Stimulated activated CD4-positive, alpha-beta T cell treated with anti-CD3 and anti-CD28 coated beads, Interleukin-12 subunit alpha, Interleukin-12 subunit beta, amount 100 ng/mL, for 24 hours (primary cell): Measurements from ENCODE around the gene RPLP1.
A peak's percentile ranks its signal among the peaks of the same experiment; 100 is the strongest.
"Not testable (repeated sequence)": the region's sequence is repeated elsewhere in the genome, so short reads cannot be mapped to it uniquely, and the experiment has no call there.

ENCODE experiments used
- DNase-seq, 2 experiments: peaks; one replicate each; pipeline ENCODE4 v3.0.0-alpha.2; 2020; ENCODE audit warnings: low read depth in 2 of 2

The RPLP1 gene

GRCh38 chr15:69439623-69440022, 13.0 kb upstream of the RPLP1 start:
- no peak for DNase-seq

DNA sequence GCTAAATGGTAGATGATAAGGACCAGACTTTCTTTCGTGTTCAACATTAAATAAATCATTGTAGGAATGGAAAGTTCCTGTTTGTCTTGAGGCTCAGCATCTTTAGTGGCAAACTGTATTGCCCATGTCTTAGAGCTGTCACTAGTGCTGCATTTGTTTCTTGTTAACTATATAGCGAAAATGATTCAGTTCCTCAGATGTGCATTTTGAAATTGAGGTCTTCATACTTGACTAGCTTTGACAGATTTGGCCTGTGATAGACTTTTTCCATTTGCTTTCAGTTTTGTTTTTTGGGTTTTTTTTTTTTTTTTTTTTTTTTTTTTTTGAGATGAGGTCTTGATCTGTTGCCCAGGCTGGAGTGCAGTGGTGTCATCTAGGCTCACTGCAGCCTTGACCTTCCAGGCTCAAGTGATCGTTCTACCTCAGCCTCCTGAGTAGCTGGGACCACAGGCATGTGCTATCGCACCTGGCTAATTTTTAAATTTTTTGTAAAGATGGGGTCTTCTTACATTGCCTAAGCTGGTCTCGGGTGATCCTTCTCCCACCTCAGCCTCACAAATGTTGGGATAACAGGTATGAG, 9.5 kb upstream of the RPLP1 start:
- no peak for DNase-seq

- no peak for DNase-seq
Observed at GRCh38 chr15:69444686-69445085, 7.9 kb upstream of the RPLP1 start.

DNA sequence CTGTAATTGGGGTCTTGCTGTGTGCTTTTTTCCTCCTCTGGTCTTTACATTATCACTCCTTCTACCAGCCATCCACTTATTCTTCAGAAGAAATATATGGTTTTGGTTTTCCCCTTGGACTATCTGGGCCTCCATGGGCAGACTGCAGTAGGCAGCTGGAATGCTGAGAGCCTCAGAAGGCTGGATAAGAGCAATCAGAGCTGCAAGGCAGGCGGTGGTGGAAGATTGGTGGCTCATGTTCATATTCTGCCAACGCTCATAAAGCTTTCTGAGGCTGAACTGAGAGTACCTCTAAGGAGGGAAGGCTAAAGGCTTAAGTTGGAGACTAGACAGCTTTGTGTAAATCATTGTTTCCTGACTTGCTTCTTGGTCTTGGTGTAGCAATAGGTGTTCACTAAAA, 5.7 kb upstream of the RPLP1 start:
- DNase-seq = no peak

GRCh38 chr15:69450221-69450620, 2.4 kb upstream of the RPLP1 start:
- DNase-seq = not testable (repeated sequence)

DNA sequence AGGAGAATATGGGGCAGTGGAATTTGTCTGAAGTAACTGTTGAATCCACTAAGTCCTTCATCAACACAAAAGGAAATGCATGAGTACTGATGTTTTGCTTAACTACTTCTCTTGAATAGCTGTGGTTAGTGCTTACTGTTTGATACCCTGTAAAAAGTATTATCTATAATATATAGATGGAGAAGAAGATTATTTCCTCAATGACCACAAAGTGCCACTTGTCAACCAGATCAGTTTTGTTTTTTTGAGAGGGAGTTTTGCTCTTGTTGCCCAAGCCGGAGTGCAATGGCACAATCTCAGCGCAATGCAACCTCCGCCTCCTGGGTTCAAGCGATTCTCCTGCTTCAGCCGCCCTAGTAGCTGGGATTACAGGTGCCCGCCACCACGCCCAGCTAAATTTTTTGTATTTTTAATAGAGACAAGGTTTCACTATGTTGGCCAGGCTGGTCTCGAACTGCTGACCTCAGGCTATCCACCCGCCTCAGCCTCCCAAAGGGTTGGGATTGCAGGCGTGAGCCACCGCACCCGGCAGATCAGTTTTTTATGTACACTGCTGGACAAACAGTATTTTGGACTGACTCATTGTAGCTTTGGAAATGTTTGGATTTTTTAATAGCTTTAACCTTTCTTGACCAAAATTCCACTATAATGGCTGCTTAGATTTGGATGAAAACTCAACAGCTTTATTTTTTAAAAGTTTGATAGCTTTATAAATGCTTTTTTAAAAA, 1.5 kb upstream of the RPLP1 start:
- DNase-seq = no peak

- DNase-seq = no peak
Observed at GRCh38 chr15:69451951-69452691, 497 bp upstream of the RPLP1 start.

DNA sequence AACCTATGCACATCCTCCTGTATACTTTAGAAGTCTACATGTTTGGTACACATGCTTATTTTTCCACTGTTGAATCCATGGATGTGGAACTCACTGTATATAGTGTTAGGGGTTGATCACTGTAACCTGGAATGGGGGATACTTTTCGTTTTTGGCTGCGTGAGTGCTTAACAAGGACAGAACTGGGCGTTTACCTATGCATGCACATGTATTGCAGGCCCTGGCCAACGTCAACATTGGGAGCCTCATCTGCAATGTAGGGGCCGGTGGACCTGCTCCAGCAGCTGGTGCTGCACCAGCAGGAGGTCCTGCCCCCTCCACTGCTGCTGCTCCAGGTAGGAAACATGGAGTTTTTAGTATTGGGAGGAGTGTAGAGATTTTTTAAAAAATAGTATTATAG, 2.3 kb downstream of the RPLP1 start:
- no peak for DNase-seq

DNA sequence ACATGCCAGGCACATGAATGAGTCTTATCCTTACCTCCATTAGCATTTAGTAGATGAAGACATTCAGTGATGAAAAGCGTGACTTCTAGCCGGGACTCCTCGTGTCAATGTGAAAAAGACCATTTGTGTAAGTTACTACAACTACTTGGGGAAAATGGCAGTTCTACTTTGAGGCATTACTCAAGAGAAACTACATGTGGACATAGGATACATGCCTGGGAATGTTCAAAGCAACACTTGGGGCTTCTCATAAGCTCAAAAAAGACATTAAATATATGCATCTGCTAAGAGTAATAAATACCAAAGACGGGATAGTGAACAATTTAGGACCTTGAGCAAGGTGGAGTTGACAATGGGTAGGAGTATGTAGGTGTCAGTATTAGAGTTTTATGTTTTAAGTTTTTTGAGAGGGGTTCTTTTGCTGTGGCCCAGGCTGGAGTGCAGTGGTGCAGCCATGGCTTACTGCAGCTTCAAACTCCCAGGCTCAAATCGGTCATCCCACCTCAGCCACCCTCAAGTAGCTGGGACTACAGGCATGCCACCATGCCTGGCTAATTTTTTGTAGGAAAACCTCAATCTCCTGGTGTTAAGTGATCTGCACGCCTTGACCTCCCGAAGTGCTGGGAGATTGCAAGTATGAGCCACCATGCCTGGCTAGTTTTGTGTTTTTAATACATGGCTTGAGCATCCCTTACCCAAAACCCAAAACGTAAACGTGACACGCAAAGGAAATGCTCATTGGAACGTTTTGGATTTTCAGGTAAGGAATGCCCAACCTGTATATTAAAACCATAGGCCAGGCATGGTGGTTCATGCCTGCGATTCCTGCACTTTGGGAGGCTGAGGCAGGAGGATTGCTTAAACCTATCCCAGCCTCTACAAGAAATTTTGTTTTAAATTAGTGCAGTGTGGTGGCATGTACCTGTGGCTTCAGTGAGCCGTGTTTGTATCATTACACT, 3.9 kb downstream of the RPLP1 start:
- no peak for DNase-seq

- DNase-seq = no peak
Observed at GRCh38 chr15:69457304-69458280, 5.0 kb downstream of the RPLP1 start.

DNA sequence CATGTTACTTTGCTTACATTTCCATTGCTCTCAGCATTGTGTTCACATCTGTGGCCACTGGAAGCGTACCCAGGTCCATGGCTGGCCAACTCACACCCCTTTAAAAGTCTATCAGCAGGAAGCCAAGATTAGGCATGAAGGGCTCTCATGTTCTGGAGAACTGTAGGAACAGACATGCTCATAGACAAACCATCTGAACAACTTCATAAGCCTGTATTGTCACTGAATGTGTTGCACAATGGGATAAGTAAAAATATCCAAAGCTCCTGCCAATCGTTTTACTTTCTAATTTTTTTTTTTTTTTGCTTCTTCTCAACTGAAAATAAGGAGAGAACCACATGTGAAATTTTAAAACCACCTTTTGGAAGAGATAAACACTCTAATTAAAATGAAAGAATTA, 6.4 kb downstream of the RPLP1 start:
- no peak for DNase-seq

DNA sequence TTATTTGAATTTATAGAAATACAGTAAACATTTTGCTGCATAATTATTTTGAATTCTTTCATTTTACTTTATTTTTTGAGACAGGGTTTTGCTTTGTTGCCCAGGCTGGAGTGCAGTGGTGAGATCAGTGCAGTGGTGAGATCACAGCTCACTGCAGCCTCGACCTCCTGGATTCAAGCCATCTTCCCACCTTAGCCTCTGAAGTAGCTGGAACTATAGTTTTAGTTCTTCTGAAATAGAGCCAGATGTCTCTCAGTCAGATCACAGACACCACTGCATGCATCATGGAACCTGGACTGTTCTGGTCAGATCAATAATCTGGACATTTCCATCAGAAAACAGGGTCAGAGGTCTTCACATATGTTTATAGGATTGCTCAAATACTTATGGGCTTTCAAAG, 7.9 kb downstream of the RPLP1 start:
- no peak for DNase-seq

GRCh38 chr15:69462030-69462492, 9.4 kb downstream of the RPLP1 start:
- DNase-seq = no peak

DNA sequence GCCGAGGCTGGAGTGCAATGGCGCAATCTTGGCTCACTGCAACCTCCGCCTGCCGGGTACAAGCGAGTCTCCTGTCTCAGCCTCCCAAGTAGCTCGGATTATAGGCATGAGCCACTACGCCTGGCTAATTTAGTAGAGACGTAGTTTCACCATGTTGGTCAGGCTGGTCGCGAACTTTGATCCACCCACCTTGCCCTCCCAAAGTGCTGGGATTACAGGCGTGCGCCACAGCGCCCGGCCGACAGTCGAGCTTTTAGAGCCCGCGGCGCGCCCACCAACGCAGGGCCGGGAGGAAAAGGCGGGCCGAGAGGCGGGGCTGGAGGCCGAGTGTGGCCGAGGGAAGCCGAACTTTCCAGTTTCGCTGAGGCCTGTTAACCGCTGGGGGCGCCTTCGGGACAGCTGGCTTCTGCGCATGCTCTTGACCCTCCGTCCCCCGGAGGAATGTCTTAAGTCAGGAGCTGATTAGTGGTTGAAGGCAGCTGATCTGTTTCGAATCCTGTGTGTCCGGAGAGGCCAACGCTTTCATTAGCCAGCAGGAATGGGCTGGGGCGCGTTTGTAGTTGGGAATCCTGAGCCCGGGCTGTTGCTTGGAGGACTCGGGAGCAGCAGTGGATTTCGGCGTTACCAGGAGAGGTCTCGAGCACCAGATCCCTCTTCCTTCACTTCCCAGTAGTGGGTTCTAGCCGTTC, 10.0 kb downstream of the RPLP1 start:
- peak; percentile 81 to 90 for DNase-seq

- DNase-seq = no peak
Observed at GRCh38 chr15:69463182-69463756, 10.7 kb downstream of the RPLP1 start.

GRCh38 chr15:69465253-69465652, 12.6 kb downstream of the RPLP1 start:
- no peak for DNase-seq

- no peak for DNase-seq
Observed at GRCh38 chr15:69466733-69467132, 14.1 kb downstream of the RPLP1 start.

- DNase-seq = no peak
Observed at GRCh38 chr15:69467636-69468035, 15.0 kb downstream of the RPLP1 start.

DNA sequence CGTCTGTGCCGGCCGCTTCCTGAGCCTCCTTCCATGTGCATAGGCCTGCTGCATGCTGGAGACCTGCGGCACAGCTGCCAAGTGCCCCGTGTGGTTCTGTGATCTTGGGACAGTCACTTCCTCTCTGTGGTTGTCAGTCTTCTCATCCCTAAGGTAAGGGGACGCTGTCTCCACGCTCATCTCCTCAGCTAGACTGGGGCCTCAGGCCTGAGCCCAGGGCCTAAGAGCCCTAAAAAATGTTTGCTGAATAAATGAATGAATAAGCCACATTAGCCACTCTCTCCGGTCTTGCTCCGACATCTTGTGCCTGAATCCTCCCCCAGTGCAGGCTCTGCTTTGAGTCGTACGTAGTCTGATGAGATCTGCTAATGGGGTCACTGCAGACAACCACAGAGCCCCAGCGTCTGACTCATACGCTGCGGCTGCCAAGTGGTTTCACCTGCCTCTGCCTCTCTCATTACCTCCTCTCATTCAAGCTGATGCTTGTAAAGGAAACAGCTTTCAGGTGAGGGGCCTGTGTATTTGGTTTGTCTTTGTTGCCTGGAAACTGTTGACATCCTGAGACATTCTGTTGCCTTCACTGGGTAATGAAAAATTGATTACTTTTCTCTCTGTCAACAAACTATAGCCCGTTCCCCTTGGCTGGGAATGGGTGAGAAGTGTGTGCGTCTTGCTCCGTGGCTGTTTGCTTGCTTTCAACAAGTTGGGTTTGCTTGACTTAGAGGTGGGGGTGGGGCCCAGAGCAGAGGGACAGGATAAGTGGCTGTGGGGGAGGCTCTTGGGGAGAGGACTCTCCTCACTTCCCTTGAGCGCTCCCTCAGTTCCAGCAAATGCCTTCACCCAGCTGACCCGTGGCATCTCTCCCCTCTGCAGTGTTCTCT, 15.9 kb downstream of the RPLP1 start:
- peak; percentile 59 to 65 for DNase-seq
